Panc1 (cell line): ENCODE measurements around the gene SPRED3.

Experiments used
- CTCF ChIP-seq: fragments of 450-650 bp; IDR thresholded peaks from 2 replicates; pipeline ENCODE4 v1.5.1; 2017; ENCODE audit warnings: mild to moderate bottlenecking
- SIN3A ChIP-seq: IDR thresholded peaks from 2 replicates; pipeline ENCODE4 v1.6.1; 2012; ENCODE audit warnings: low read depth, mild to moderate bottlenecking, low read length, moderate library complexity, borderline replicate concordance; ENCODE audit not compliant: insufficient read depth
- TF ChIP-seq, protein P1 (sequence below), 2 experiments: IDR thresholded peaks; 2 replicates each; pipeline ENCODE4 v1.6.1; 2011 to 2012; ENCODE audit warnings: low read depth in 2 of 2, control low read depth in 1 of 2, low read length in 1 of 2, mild to moderate bottlenecking in 1 of 2, moderate library complexity in 1 of 2; ENCODE audit not compliant: insufficient read depth in 1 of 2

DNA sequence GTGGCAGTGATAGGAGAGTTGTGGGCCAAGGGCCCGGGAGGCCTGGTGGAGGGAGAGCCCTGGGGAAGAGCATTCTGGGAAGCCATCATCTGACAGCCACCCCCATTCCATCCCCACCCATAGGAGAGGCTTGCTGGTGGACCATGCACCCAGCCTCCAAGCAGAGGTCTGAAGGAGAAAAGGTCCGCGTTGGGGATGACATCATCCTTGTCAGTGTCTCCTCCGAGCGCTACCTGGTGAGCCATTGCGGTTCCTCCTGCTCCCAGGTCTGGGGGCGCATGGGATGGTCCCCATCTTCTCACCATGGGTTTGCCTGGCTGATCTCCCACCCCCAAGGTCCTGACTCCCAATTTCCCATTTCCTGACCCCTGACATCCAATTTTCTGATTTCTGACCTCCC is 55.5 kb downstream of the SPRED3 start:
- no peak for TF ChIP-seq CTCF
- TF ChIP-seq SIN3A, result no peak
- TF ChIP-seq, protein P1, sequence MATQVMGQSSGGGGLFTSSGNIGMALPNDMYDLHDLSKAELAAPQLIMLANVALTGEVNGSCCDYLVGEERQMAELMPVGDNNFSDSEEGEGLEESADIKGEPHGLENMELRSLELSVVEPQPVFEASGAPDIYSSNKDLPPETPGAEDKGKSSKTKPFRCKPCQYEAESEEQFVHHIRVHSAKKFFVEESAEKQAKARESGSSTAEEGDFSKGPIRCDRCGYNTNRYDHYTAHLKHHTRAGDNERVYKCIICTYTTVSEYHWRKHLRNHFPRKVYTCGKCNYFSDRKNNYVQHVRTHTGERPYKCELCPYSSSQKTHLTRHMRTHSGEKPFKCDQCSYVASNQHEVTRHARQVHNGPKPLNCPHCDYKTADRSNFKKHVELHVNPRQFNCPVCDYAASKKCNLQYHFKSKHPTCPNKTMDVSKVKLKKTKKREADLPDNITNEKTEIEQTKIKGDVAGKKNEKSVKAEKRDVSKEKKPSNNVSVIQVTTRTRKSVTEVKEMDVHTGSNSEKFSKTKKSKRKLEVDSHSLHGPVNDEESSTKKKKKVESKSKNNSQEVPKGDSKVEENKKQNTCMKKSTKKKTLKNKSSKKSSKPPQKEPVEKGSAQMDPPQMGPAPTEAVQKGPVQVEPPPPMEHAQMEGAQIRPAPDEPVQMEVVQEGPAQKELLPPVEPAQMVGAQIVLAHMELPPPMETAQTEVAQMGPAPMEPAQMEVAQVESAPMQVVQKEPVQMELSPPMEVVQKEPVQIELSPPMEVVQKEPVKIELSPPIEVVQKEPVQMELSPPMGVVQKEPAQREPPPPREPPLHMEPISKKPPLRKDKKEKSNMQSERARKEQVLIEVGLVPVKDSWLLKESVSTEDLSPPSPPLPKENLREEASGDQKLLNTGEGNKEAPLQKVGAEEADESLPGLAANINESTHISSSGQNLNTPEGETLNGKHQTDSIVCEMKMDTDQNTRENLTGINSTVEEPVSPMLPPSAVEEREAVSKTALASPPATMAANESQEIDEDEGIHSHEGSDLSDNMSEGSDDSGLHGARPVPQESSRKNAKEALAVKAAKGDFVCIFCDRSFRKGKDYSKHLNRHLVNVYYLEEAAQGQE (IDR thresholded peaks at IDR 0.05; ENCODE audit: insufficient read depth in 1 of 2, low read depth in 2 of 2, low read length in 1 of 2), result no peak
